SJCRH30 (cell line): ENCODE results near the gene STIMATE. TPM values are rescaled to one million over a fixed set of nuclear protein-coding genes. Genes with fewer than 3 reads are reported as not detected.

ENCODE experiments used
- total RNA-seq: library from RNA; depleted of rRNA; stranded (reverse); fragments of >200 nt; shearing (Covaris generic); gene quantifications from 2 replicates; pipeline ENCODE4 v1.2.3, GENCODE V29; 2014; rRNA removed

The STIMATE gene
- total RNA-seq, 1 experiment from 2014 or later, result 12.1 TPM

Other genes with a start within 250 kb of the STIMATE start
- 60.0 and 64.2 TPM in 2 replicates for gene PBRM1, start 211.6 kb downstream of the STIMATE start, total RNA-seq
- gene GNL3, start 211.5 kb downstream of the STIMATE start, total RNA-seq, result 141 and 171 TPM in 2 replicates
- gene GLT8D1, start 191.8 kb downstream of the STIMATE start, total RNA-seq, result 39.7 and 43.9 TPM in 2 replicates
- 88.6 and 96.6 TPM in 2 replicates for gene SPCS1, start 191.4 kb downstream of the STIMATE start, total RNA-seq
- gene NEK4, start 126.6 kb downstream of the STIMATE start, total RNA-seq, result 23.3 and 24.1 TPM in 2 replicates
- 0.04 TPM in 1 of 2 replicates, not detected in the other for gene ITIH1, start 119.9 kb downstream of the STIMATE start, total RNA-seq
- 0.28 TPM in 1 of 2 replicates, not detected in the other for gene ITIH3, start 102.8 kb downstream of the STIMATE start, total RNA-seq
- gene ITIH4, start 66.9 kb downstream of the STIMATE start, total RNA-seq, result 0.71 TPM in 1 of 2 replicates, not detected in the other
- gene MUSTN1, start 62.5 kb downstream of the STIMATE start, total RNA-seq, result 35.7 and 38.6 TPM in 2 replicates
- gene SFMBT1, start 148.5 kb upstream of the STIMATE start, total RNA-seq, result 13.9 and 15.4 TPM in 2 replicates
- gene RFT1, start 232.9 kb upstream of the STIMATE start, total RNA-seq, result 20.6 and 22.0 TPM in 2 replicates